Esophagus muscularis mucosa (tissue), 4 donors: Measurements from ENCODE around the gene TMTC2. TPM values are rescaled to one million over a fixed set of nuclear protein-coding genes. Genes with fewer than 3 reads are reported as not detected.

Experiments used
- DNase-seq: peaks from one replicate; pipeline ENCODE4 v3.0.0-alpha.2; 2017; ENCODE audit errors: extremely low spot score
- H3K27ac ChIP-seq, 4 donors: fragments of 200-600 bp; sonication (generic); replicated peaks in 1 of 4; 1 replicate in 3 of 4; 2 replicates in 1 of 4; pipeline ENCODE4 v1.5.1; 2016 to 2019; ENCODE audit warnings: mild to moderate bottlenecking in 1 of 4
- H3K27me3 ChIP-seq, 4 donors: fragments of 200-600 bp; sonication (generic); one replicate each; pipeline versions ENCODE4 v1.5.1 to v1.6.0; 2016 to 2019
- H3K36me3 ChIP-seq, 4 donors: fragments of 200-600 bp; sonication (generic); one replicate each; pipeline ENCODE4 v1.5.1; 2016 to 2019
- H3K4me1 ChIP-seq, 4 donors: fragments of 200-600 bp; sonication (generic); one replicate each; pipeline ENCODE4 v1.5.1; 2016 to 2019
- H3K4me3 ChIP-seq, 4 donors: fragments of 200-600 bp; sonication (generic); 1 replicate in 2 of 4; 2 replicates in 2 of 4; pipeline ENCODE4 v1.5.1; 2016 to 2019; ENCODE audit warnings: mild to moderate bottlenecking in 4 of 4, moderate library complexity in 1 of 4
- H3K9me3 ChIP-seq, 4 donors: fragments of 200-600 bp; sonication (generic); 1 replicate in 3 of 4; 2 replicates in 1 of 4; pipeline ENCODE4 v1.5.1; 2016 to 2019
- EP300 ChIP-seq: sonication (generic); formaldehyde crosslinking; IDR thresholded peaks from one replicate; pipeline ENCODE4 v1.6.1; 2017; ENCODE audit warnings: antibody characterized with exemption
- POLR2A ChIP-seq: fragments of 450-650 bp; IDR thresholded peaks from one replicate; pipeline ENCODE4 v1.6.1; 2017; ENCODE audit warnings: antibody characterized with exemption, moderate library complexity, mild to moderate bottlenecking, low read depth
- POLR2AphosphoS5 ChIP-seq, 2 donors: sonication (generic); formaldehyde crosslinking; IDR thresholded peaks; one replicate each; pipeline ENCODE4 v1.6.1; 2017; ENCODE audit warnings: antibody characterized with exemption in 2 of 2
- WGBS: methylation state at CpG from one replicate; pipeline ENCODE4 v1.1.5; 2018; 5-methylcytosine and 5-hydroxymethylcytosine counted together
- intact Hi-C: fragments of 100-400 bp; cut with DNase I; formaldehyde crosslinking; loops from one replicate; pipeline ENCODE4 v1.15.1; 2023
- total RNA-seq, 4 donors: library from RNA; depleted of rRNA; stranded (reverse); fragments of >200 nt; gene quantifications; one replicate each; pipeline versions ENCODE4 v1.1.0 to v1.2.1, GENCODE V29; 2016
- TF ChIP-seq, protein P1 (sequence below), 3 experiments: fragments of 200-600 bp in 2 of 3; fragments of 450-650 bp in 1 of 3; sonication (generic) in 2 of 3; IDR thresholded peaks; one replicate each; pipeline ENCODE4 v1.5.1; 2017 to 2019; ENCODE audit warnings: antibody characterized with exemption in 3 of 3, mild to moderate bottlenecking in 2 of 3, moderate library complexity in 1 of 3

TMTC2 gene
- total RNA-seq, 4 donors from 2014 or later, result 4.7 to 8.7 (median 7.3) TPM

DNA sequence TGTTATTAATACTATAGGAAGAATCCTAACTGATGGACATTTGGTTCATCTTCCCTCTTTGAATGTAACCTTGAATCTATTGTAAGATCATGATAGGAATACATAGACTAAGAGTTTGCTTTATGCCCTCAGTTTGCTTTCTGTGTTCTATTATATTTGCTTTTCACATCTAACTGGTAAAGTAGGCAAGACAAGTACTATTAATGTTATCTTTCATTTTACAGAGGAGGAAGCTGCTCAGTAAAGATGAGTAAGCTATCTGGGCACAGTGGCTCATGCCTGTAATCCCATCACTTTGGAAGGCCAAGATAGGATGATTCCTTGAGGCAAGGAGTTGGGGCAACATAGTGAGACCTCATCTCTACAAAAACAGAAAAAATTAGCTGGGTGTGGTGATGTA, 103.0 kb downstream of the TMTC2 start:
- no peaks in the 10 kb centered on the region for H3K4me1 ChIP-seq
- H3K36me3 ChIP-seq, result no peaks in the 10 kb centered on the region
- no peak for DNase-seq
- TF ChIP-seq POLR2A, result no peak
- no peak for TF ChIP-seq POLR2AphosphoS5 (IDR thresholded peaks at IDR 0.05)
- TF ChIP-seq EP300, result no peak
- TF ChIP-seq, protein P1, sequence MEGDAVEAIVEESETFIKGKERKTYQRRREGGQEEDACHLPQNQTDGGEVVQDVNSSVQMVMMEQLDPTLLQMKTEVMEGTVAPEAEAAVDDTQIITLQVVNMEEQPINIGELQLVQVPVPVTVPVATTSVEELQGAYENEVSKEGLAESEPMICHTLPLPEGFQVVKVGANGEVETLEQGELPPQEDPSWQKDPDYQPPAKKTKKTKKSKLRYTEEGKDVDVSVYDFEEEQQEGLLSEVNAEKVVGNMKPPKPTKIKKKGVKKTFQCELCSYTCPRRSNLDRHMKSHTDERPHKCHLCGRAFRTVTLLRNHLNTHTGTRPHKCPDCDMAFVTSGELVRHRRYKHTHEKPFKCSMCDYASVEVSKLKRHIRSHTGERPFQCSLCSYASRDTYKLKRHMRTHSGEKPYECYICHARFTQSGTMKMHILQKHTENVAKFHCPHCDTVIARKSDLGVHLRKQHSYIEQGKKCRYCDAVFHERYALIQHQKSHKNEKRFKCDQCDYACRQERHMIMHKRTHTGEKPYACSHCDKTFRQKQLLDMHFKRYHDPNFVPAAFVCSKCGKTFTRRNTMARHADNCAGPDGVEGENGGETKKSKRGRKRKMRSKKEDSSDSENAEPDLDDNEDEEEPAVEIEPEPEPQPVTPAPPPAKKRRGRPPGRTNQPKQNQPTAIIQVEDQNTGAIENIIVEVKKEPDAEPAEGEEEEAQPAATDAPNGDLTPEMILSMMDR (IDR thresholded peaks at IDR 0.05), result no peak
- no peak overlapping the region for H3K27ac ChIP-seq
- intact Hi-C loops, result no loop called here
- no peaks in the 10 kb centered on the region for H3K9me3 ChIP-seq
- no peaks in the 10 kb centered on the region for H3K27me3 ChIP-seq
- H3K4me3 ChIP-seq, result no peak overlapping the region

DNA sequence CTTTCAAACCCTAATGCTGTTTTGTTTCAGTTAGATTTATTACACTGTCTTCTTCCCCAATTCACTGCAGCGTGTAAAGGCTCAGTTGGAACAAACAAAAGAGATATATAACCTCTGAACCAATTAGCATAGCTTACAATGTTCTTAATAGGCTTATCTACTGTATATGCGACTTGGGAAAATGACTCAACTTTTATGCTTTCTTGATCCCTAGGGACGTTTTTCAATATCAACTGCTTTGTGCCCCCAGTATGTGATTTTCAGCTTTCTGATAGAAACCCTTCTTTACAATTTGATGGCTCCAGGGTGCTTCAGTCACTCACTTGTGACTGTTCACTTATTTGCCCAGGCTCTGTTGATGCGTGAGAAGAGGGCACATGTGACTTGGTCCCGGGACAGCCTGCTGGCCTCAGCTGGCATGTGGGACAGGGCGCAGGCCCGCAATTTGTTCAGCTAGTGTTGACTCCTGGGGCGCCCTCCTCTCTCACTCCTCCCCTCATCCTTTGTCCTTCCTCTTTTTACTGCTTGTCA, 107.1 kb downstream of the TMTC2 start:
- H3K9me3 ChIP-seq, result no peaks in the 10 kb centered on the region
- H3K27me3 ChIP-seq, result no peaks in the 10 kb centered on the region
- H3K27ac ChIP-seq, result no peak overlapping the region
- no peaks in the 10 kb centered on the region for H3K4me1 ChIP-seq
- DNase-seq, result no peak
- 86% methylated on average over 8 of the region's 8 CpGs for WGBS
- no peak overlapping the region for H3K4me3 ChIP-seq
- intact Hi-C loops, result no loop called here
- no peaks in the 10 kb centered on the region for H3K36me3 ChIP-seq
- TF ChIP-seq, protein P1 (IDR thresholded peaks at IDR 0.05), result no peak
- TF ChIP-seq POLR2A (no peak), EP300 (no peak), POLR2AphosphoS5 (IDR thresholded peaks at IDR 0.05) (no peak)

GRCh38 chr12:82797480-82797879, 110.8 kb downstream of the TMTC2 start:
- Histone ChIP-seq H3K4me1 (no peaks in the 10 kb centered on the region), H3K27me3 (no peaks in the 10 kb centered on the region), H3K9me3 (no peaks in the 10 kb centered on the region), H3K27ac (no peak overlapping the region), H3K4me3 (no peak overlapping the region), H3K36me3 (no peaks in the 10 kb centered on the region)
- DNase-seq, result no peak
- intact Hi-C loops, result no loop called here
- TF ChIP-seq, protein P1 (IDR thresholded peaks at IDR 0.05), result no peak
- TF ChIP-seq POLR2AphosphoS5 (IDR thresholded peaks at IDR 0.05), result no peak
- no peak for TF ChIP-seq POLR2A
- no peak for TF ChIP-seq EP300
- 94% methylated on average over 4 of the region's 4 CpGs for WGBS

GRCh38 chr12:82800185-82800584, 113.5 kb downstream of the TMTC2 start:
- TF ChIP-seq EP300, result no peak
- TF ChIP-seq, protein P1 (IDR thresholded peaks at IDR 0.05), result no peak
- no peak for TF ChIP-seq POLR2A
- TF ChIP-seq POLR2AphosphoS5 (IDR thresholded peaks at IDR 0.05), result no peak
- no peaks in the 10 kb centered on the region for H3K4me1 ChIP-seq
- intact Hi-C loops, result no loop called here

More at GRCh38 chr12:82800185-82800584, 113.5 kb downstream of the TMTC2 start:
- Histone ChIP-seq H3K9me3 (no peaks in the 10 kb centered on the region), H3K36me3 (no peaks in the 10 kb centered on the region), H3K27me3 (no peaks in the 10 kb centered on the region), H3K4me3 (no peak overlapping the region), H3K27ac (no peak overlapping the region)
- no peak for DNase-seq
- 100% methylated on average over 2 of the region's 2 CpGs for WGBS
